Mesodermal cell (in vitro differentiated cells): ENCODE data around the gene IFI27L1.
A peak's percentile ranks its signal among the peaks of the same experiment; 100 is the strongest.

Source experiments
- H3K27ac ChIP-seq: 2 replicates; pipeline ENCODE4 v1.7.0; 2013; ENCODE audit warnings: mild to moderate bottlenecking, low read depth, low read length, moderate library complexity; ENCODE audit not compliant: severe bottlenecking
- H3K36me3 ChIP-seq: 2 replicates; pipeline ENCODE4 v1.7.1; 2013; ENCODE audit warnings: mild to moderate bottlenecking, low read length, moderate library complexity; ENCODE audit not compliant: control insufficient read depth, insufficient read depth
- H3K4me1 ChIP-seq: one replicate; pipeline ENCODE4 v1.7.1; 2013; ENCODE audit warnings: mild to moderate bottlenecking, low read length; ENCODE audit not compliant: insufficient read depth, control insufficient read depth, poor library complexity, severe bottlenecking
- H3K4me3 ChIP-seq: 2 replicates; pipeline ENCODE4 v1.7.0; 2013; ENCODE audit warnings: low read length, control low read depth, mild to moderate bottlenecking; ENCODE audit not compliant: insufficient read depth, poor library complexity, severe bottlenecking; ENCODE audit errors: extremely low read depth
- H3K9me3 ChIP-seq: 2 replicates; pipeline ENCODE4 v1.7.1; 2013; ENCODE audit warnings: mild to moderate bottlenecking, low read length, moderate library complexity; ENCODE audit not compliant: control insufficient read depth
- WGBS, 2 experiments: methylation state at CpG; one replicate each; pipeline ENCODE4 v1.1.5; 2013; ENCODE audit warnings: missing lambda C conversion rate in 2 of 2; ENCODE audit not compliant: insufficient coverage in 2 of 2; 5-methylcytosine and 5-hydroxymethylcytosine counted together

The IFI27L1 gene

GRCh38 chr14:94125659-94126418 is 44.7 kb downstream of the IFI27L1 start:
- H3K36me3 ChIP-seq, result no peaks in the 10 kb centered on the region
- no peak overlapping the region for H3K27ac ChIP-seq
- WGBS, 2 experiments, result 88 to 97% methylated on average over 5 to 6 of the region's 6 CpGs
- no peaks in the 10 kb centered on the region for H3K9me3 ChIP-seq
- no peaks in the 10 kb centered on the region for H3K4me1 ChIP-seq
- H3K4me3 ChIP-seq, result no peak overlapping the region

GRCh38 chr14:94126419-94126677 is 45.2 kb downstream of the IFI27L1 start:
- no peaks in the 10 kb centered on the region for H3K4me1 ChIP-seq
- H3K9me3 ChIP-seq, result no peaks in the 10 kb centered on the region
- no peak overlapping the region for H3K4me3 ChIP-seq
- 40 to 78% methylated on average over 1 of the region's 1 CpG for WGBS, 2 experiments
- no peak overlapping the region for H3K27ac ChIP-seq
- no peaks in the 10 kb centered on the region for H3K36me3 ChIP-seq

- 72 to 88% methylated on average over 4 to 5 of the region's 5 CpGs for WGBS, 2 experiments
These were observed 45.7 kb downstream of the IFI27L1 start for GRCh38 chr14:94126800-94127199.

GRCh38 chr14:94127330-94127729 is 46.2 kb downstream of the IFI27L1 start:
- 93% methylated on average over 4 to 6 of the region's 6 CpGs for WGBS, 2 experiments
- H3K9me3 ChIP-seq, result no peaks in the 10 kb centered on the region
- no peaks in the 10 kb centered on the region for H3K4me1 ChIP-seq
- no peaks in the 10 kb centered on the region for H3K36me3 ChIP-seq
- H3K27ac ChIP-seq, result no peak overlapping the region
- H3K4me3 ChIP-seq, result no peak overlapping the region

More at GRCh38 chr14:94126800-94127199, 45.7 kb downstream of the IFI27L1 start:
- Histone ChIP-seq H3K4me3 (no peak overlapping the region), H3K9me3 (no peaks in the 10 kb centered on the region), H3K27ac (no peak overlapping the region), H3K36me3 (no peaks in the 10 kb centered on the region), H3K4me1 (no peaks in the 10 kb centered on the region)

GRCh38 chr14:94128216-94128839 is 47.2 kb downstream of the IFI27L1 start:
- Histone ChIP-seq H3K4me3 (peak overlapping the region; percentile 47), H3K27ac (no peak overlapping the region), H3K36me3 (no peaks in the 10 kb centered on the region), H3K9me3 (no peaks in the 10 kb centered on the region), H3K4me1 (no peaks in the 10 kb centered on the region)
- WGBS, 2 experiments, result 85 to 87% methylated on average over 13 to 14 of the region's 14 CpGs

- no peaks in the 10 kb centered on the region for H3K9me3 ChIP-seq
- peak within 1 kb of the TSS; percentile 55 for H3K27ac ChIP-seq
- WGBS, 2 experiments, result 2 to 3% methylated on average over 14 to 19 of the region's 27 CpGs
- H3K4me3 ChIP-seq, result peak within 1 kb of the TSS; percentile 47
- no peaks in the 10 kb centered on the region for H3K36me3 ChIP-seq
- no peaks in the 10 kb centered on the region for H3K4me1 ChIP-seq
These were observed 48.1 kb downstream of the IFI27L1 start, which contains the start of gene IFI27L2 for GRCh38 chr14:94129111-94129757. Gene IFI27L2 (minus strand): TSS chr14:94129604. CDS start chr14:94129564, 40 bp downstream.

GRCh38 chr14:94129758-94130414 is 48.8 kb downstream of the IFI27L1 start:
- Histone ChIP-seq H3K27ac (peak overlapping the region; percentile 55), H3K4me1 (no peaks in the 10 kb centered on the region), H3K4me3 (peak overlapping the region; percentile 47), H3K9me3 (no peaks in the 10 kb centered on the region), H3K36me3 (no peaks in the 10 kb centered on the region)
- WGBS, 2 experiments, result 2% methylated on average over 6 to 7 of the region's 12 CpGs

- WGBS, 2 experiments, result 0% methylated on average over 2 of the region's 4 CpGs; no CpG with 5 or more reads in 1 of the 2 experiments
- Histone ChIP-seq H3K36me3 (no peaks in the 10 kb centered on the region), H3K9me3 (peaks cover 13% of the 10 kb centered on the region), H3K4me3 (no peak overlapping the region), H3K4me1 (no peaks in the 10 kb centered on the region), H3K27ac (no peak overlapping the region)
These were observed 51.3 kb downstream of the IFI27L1 start for GRCh38 chr14:94132285-94132887.

GRCh38 chr14:94135476-94135875 is 54.4 kb downstream of the IFI27L1 start:
- Histone ChIP-seq H3K4me1 (no peaks in the 10 kb centered on the region), H3K4me3 (no peak overlapping the region), H3K27ac (no peak overlapping the region), H3K36me3 (no peaks in the 10 kb centered on the region), H3K9me3 (peaks cover 13% of the 10 kb centered on the region)
- 66 to 68% methylated on average over 2 to 3 of the region's 4 CpGs for WGBS, 2 experiments

- Histone ChIP-seq H3K4me1 (no peaks in the 10 kb centered on the region), H3K9me3 (peaks cover 13% of the 10 kb centered on the region), H3K36me3 (no peaks in the 10 kb centered on the region), H3K4me3 (no peak overlapping the region), H3K27ac (no peak overlapping the region)
- 36 to 37% methylated on average over 16 to 17 of the region's 18 CpGs for WGBS, 2 experiments
These were observed 55.6 kb downstream of the IFI27L1 start for GRCh38 chr14:94136575-94137331.
